GM18499 (cell line): ENCODE measurements around the gene RHO.
"Not testable (repeated sequence)": the region's sequence is repeated elsewhere in the genome, so short reads cannot be mapped to it uniquely, and the experiment has no call there.

ENCODE experiments used
- ATAC-seq: cut with Tn5 transposase; IDR thresholded peaks from one replicate; pipeline ENCODE4 v1.9.1; 2021; ENCODE audit warnings: moderate number of reproducible peaks; ENCODE audit not compliant: insufficient read depth, unreplicated experiment

RHO gene

GRCh38 chr3:129528589-129529100 is at the start of gene RHO:
Gene RHO, plus strand, starts transcription at chr3:129528639. Its CDS starts 95 bp downstream, at chr3:129528734.
- no peak for ATAC-seq

- not testable (repeated sequence) for ATAC-seq
These were observed 47.1 kb upstream of the RHO start for GRCh38 chr3:129481225-129481765.

DNA sequence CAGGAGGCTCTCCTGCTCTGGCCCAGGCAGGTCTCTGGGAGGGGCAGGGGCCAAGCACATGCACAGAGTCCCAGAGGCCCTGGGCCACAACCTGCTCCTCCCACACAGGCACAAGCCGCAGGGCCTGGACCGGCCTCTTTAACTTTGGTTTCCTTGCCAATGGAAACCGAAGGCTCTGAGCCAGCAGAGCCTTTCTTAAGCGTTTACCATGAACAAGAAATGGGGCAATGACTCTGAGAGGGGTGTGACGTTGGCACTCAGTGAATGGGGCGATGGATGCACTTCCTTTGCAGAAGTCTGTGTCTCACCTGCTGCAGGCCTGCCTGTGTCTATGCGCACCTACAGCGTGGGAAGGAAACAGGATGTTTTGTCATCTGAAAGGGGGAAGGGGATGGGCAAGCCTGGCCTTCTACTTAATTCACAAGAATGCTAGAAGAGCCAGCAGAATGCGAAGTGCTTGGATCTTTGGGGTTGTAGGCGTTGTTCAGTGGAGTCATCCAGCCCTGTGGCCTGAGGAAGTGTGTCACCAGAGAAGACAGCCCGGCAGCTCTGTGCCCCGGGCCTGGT is 46.6 kb upstream of the RHO start:
- ATAC-seq: no peak

GRCh38 chr3:129482721-129483120 is 45.7 kb upstream of the RHO start:
- ATAC-seq: no peak

- no peak for ATAC-seq
These were observed 44.6 kb upstream of the RHO start for GRCh38 chr3:129483870-129484269.

- not testable (repeated sequence) for ATAC-seq
These were observed 43.3 kb upstream of the RHO start for GRCh38 chr3:129485146-129485545.

DNA sequence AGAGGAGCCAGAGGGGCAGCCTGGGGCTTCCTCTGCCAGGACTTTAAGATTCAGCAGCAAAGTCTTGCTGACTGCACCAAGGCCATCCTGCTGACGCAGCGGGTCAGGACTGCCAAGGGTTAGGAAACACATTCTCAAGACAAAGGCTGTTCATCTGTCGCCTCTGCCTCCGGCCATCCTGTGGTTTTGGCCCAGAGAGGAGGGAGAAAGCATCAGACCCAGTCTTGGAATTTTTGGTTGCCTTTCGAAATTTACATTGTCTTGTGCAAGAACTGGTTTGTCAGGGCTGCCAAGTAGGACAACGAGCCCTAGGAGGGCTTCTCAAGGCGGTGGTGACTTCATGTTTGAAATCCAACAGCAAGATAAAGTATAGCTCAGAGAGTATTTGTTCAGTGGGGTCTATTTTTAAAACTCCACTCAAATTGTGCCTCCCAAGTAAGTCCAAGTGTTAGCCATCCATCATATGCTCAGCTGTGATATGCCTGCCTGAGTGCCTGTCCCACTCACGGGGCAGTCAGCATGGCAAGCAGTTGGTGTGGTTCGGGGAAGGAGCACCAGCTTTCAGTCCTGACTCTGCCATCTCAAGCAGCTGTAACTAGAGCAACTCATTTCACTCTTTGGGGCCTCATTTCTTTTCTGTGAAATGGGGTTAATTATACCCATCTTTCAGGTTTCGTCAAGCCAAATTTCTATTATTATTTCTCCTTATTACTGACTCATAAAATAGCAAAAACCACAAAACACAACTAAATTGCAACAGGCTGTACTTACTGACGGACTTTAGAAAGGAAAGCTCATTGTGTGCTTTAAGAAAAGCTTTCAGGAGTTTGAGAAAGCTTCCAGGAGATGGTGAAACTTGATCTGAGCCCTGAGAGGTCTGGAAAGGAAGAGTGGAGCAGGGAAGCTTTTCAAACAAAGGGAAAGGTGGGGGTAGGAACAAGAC is 42.4 kb upstream of the RHO start:
- no peak for ATAC-seq

- no peak for ATAC-seq
These were observed 41.8 kb upstream of the RHO start for GRCh38 chr3:129486664-129487035.

- no peak for ATAC-seq
These were observed 41.1 kb upstream of the RHO start for GRCh38 chr3:129487183-129487867.

GRCh38 chr3:129487868-129488335 is 40.5 kb upstream of the RHO start:
- ATAC-seq: not testable (repeated sequence)

- ATAC-seq: not testable (repeated sequence)
These were observed 39.2 kb upstream of the RHO start for GRCh38 chr3:129489258-129489657.

- no peak for ATAC-seq
These were observed 38.2 kb upstream of the RHO start for GRCh38 chr3:129490273-129490675.

DNA sequence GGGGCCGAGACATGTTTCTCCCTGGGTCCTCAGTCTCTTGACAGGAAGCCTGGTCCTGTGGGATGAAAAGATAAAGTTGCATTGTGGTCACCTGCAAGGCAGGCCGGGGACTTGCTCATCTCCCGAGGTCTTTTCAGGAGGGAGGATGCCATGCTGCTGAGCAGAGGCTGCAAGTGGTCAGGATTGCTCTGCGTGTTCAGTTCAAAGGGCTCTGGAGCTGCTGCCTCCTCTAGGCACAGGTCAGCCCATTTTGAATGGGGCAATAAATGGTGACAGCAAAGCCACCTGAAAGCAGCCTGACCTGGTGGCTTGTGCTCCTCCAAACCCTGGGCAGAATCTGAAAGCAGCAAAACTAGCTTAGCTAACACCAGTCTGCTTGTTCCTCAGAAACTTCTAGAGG is 37.4 kb upstream of the RHO start:
- not testable (repeated sequence) for ATAC-seq

- ATAC-seq: no peak
These were observed 36.6 kb upstream of the RHO start for GRCh38 chr3:129491794-129492193.

- no peak for ATAC-seq
These were observed 35.7 kb upstream of the RHO start for GRCh38 chr3:129492691-129493090.

GRCh38 chr3:129493206-129493605 is 35.2 kb upstream of the RHO start:
- no peak for ATAC-seq

- not testable (repeated sequence) for ATAC-seq
These were observed 33.9 kb upstream of the RHO start for GRCh38 chr3:129494499-129494898.

DNA sequence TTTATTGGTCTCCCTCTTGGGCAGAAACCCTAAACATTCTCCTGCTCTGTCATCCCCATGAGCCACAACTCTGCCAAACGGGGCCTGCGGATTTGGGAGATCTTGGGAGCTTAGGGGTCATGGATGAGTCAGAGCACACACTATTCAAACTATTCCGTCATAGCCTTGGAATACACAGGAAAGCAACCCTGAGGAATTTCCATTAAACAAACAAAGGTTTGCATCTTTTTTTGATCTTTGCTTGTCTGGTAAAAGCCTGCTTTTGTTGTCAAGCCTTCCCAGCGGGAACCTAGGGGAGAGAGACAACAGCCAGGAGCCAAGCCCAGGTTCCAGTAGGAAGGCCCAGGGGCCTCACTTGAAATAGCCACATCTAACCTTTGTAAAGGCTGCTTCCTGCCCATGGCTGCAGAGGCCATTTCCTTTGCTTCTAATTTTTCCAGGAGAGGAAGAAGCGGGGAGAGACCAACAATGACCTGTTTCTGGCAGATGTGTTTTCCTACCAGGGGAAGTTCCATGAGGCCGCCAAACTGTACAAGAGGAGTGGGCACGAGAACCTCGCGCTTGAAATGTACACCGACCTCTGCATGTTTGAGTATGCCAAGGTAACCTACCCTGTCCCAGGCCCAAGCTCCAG is 33.3 kb upstream of the RHO start:
- ATAC-seq: not testable (repeated sequence)

DNA sequence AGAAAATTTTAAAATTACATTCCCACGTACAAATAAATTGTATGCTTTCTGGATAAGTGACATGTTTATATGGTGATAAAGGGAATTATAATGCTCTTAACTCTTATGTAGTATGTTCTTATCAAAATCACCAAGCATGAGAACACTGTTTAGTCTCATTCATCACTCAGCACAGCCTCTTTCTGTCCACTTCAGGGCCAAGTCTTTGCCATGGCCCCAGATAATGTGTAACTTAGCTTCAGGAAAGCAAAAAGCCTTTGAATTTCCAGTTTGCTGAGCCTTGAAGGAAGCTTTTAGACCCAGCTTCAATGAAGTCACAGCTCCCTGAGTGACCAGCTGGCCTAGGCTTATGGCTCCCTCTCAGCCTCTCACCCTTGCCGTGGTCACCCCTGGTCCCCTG is 30.6 kb upstream of the RHO start:
- not testable (repeated sequence) for ATAC-seq
